ENCODE data around the gene PTPRQ. TPM values are rescaled to one million over a fixed set of nuclear protein-coding genes. Genes with fewer than 3 reads are reported as not detected.
"Not testable (repeated sequence)": the region's sequence is repeated elsewhere in the genome, so short reads cannot be mapped to it uniquely, and the experiment has no call there.

Gene PTPRQ
- total RNA-seq, 1 experiment from 2014 or later, result not detected

GRCh38 chr12:80472236-80472635, 28.2 kb downstream of the PTPRQ start:
- H3K4me1 Mint-ChIP-seq (ENCODE audit: low read depth, unreplicated experiment), result no peaks in the 10 kb centered on the region
- CTCF ChIA-PET, result no interaction called here
- no peak for TF ChIP-seq CTCF (IDR thresholded peaks at IDR 0.05; ENCODE audit: unreplicated experiment)
- no peaks in the 10 kb centered on the region for H3K9me3 Mint-ChIP-seq (ENCODE audit: low read depth, unreplicated experiment)
- intact Hi-C loops (cut with micrococcal nuclease; ENCODE audit: unreplicated experiment), result loop anchor here (5.0 kb wide), 1 partner anchor 785 kb away; no protein-coding TSS in a partner anchor
- H3K36me3 Mint-ChIP-seq (ENCODE audit: insufficient read depth, unreplicated experiment), result no peaks in the 10 kb centered on the region
- no peak overlapping the region for H3K27ac Mint-ChIP-seq (ENCODE audit: unreplicated experiment)
- DNase-seq, result no peak
- no TSS peak for BruUV-seq (replicated peaks)
- H3K4me3 Mint-ChIP-seq (ENCODE audit: low read depth, unreplicated experiment), result no peak overlapping the region
- H3K27me3 Mint-ChIP-seq (ENCODE audit: unreplicated experiment), result no peaks in the 10 kb centered on the region

GRCh38 chr12:80472911-80473500, 29.0 kb downstream of the PTPRQ start:
- TF ChIP-seq CTCF (IDR thresholded peaks at IDR 0.05; ENCODE audit: unreplicated experiment), result peak; percentile 30
- no peaks in the 10 kb centered on the region for H3K4me1 Mint-ChIP-seq (ENCODE audit: low read depth, unreplicated experiment)
- no TSS peak for BruUV-seq (replicated peaks)
- H3K36me3 Mint-ChIP-seq (ENCODE audit: insufficient read depth, unreplicated experiment), result no peaks in the 10 kb centered on the region
- intact Hi-C loops (cut with micrococcal nuclease; ENCODE audit: unreplicated experiment), result loop anchor here (1.0 to 5.0 kb wide), 3 partner anchors 125 to 784 kb away; no protein-coding TSS in a partner anchor
- H3K27ac Mint-ChIP-seq (ENCODE audit: unreplicated experiment), result no peak overlapping the region
- no peaks in the 10 kb centered on the region for H3K9me3 Mint-ChIP-seq (ENCODE audit: low read depth, unreplicated experiment)
- CTCF ChIA-PET, result interaction anchor here (0.6 to 1.7 kb wide), 3 partner anchors 125 to 465 kb away, joined by 4 to 5 read pairs (median 5); no protein-coding TSS in a partner anchor
- H3K4me3 Mint-ChIP-seq (ENCODE audit: low read depth, unreplicated experiment), result no peak overlapping the region
- peak; percentile 49 for DNase-seq
- no peaks in the 10 kb centered on the region for H3K27me3 Mint-ChIP-seq (ENCODE audit: unreplicated experiment)

- H3K9me3 Mint-ChIP-seq (ENCODE audit: low read depth, unreplicated experiment); H3K27me3 Mint-ChIP-seq (ENCODE audit: unreplicated experiment); CTCF ChIA-PET; H3K4me3 Mint-ChIP-seq (ENCODE audit: low read depth, unreplicated experiment); intact Hi-C loops (cut with micrococcal nuclease; ENCODE audit: unreplicated experiment); BruUV-seq (replicated peaks); DNase-seq; H3K36me3 Mint-ChIP-seq (ENCODE audit: insufficient read depth, unreplicated experiment); H3K27ac Mint-ChIP-seq (ENCODE audit: unreplicated experiment); H3K4me1 Mint-ChIP-seq (ENCODE audit: low read depth, unreplicated experiment): not testable (repeated sequence)
These were observed 33.6 kb downstream of the PTPRQ start for GRCh38 chr12:80477521-80478145.

GRCh38 chr12:80484746-80485145, 40.7 kb downstream of the PTPRQ start:
- Mint-ChIP-seq H3K36me3 (ENCODE audit: insufficient read depth, unreplicated experiment) (no peaks in the 10 kb centered on the region), H3K4me1 (ENCODE audit: low read depth, unreplicated experiment) (no peaks in the 10 kb centered on the region), H3K9me3 (ENCODE audit: low read depth, unreplicated experiment) (no peaks in the 10 kb centered on the region), H3K27me3 (ENCODE audit: unreplicated experiment) (no peaks in the 10 kb centered on the region), H3K4me3 (ENCODE audit: low read depth, unreplicated experiment) (no peak overlapping the region), H3K27ac (ENCODE audit: unreplicated experiment) (no peak overlapping the region)
- intact Hi-C loops (cut with micrococcal nuclease; ENCODE audit: unreplicated experiment), result no loop called here
- no peak for TF ChIP-seq CTCF (IDR thresholded peaks at IDR 0.05; ENCODE audit: unreplicated experiment)
- BruUV-seq (replicated peaks), result no TSS peak
- CTCF ChIA-PET, result no interaction called here
- DNase-seq, result no peak
